Nucleus accumbens (tissue), 56 donors: ENCODE results near the gene TRAPPC4.
"Not testable (repeated sequence)": the region's sequence is repeated elsewhere in the genome, so short reads cannot be mapped to it uniquely, and the experiment has no call there.

Experiments
- DNase-seq, 56 donors: peaks; one replicate each; lab custom pipeline; 2025; lab: John Stamatoyannopoulos, UW

The TRAPPC4 gene

DNA sequence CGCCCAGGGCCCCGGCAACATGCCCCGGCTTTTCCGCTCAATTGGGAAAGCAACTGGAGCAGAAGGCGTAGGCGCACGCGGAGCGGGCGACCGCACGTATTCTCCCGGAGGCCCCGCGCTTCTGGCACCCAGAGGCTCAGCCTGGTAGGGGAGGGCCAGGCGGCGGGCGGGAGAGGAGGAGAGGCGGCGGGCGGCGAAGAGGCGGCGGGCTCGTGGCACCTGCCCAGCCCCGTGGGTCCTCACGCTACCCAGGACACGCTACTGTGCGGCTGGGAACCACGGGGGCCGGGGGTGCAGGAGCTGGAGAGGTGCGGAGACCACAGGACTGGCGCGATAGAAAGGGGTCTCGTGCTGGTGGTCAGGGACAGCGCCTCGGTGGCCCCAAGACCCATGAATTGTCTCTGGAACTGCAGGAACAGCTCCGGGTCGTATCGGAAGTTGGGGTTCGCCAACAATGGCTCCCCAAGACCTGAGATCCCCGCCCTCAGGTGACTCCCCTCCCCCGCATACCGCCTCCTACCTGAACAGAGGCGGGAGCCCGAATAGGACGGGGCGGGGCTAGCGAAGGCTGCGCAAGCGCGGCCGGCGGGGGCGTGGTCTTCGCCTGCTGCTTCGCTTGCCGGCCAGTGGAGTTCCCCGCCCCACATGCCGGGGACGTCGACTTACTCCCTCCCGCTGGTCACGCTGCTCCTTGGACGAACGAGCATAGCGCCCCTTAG is 11.9 kb downstream of the TRAPPC4 start, which contains the start of gene SLC37A4:
Gene SLC37A4, minus strand, starts transcription at position 549 of the 719 bp plus-strand sequence.
- peak; percentile 58 to 97 (median 93) for DNase-seq

DNA sequence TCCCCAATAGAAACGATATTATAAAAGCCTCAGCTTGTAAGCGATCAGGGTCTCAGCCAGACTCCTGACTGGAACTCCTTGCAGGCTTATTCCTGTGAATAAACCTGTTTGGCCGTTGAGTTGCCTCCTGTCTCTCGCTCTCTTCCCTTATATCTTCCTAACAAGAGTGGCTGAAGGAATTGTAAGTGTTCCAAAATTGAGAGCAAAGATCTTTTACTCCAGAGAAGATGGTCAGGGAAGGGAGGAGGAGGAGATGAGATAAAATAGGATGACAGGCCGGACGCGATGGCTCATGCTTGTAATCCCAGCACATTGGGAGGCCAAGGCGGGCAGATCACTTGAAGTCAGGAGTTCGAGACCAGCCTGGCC is 13.3 kb downstream of the TRAPPC4 start:
- no peak for DNase-seq

DNA sequence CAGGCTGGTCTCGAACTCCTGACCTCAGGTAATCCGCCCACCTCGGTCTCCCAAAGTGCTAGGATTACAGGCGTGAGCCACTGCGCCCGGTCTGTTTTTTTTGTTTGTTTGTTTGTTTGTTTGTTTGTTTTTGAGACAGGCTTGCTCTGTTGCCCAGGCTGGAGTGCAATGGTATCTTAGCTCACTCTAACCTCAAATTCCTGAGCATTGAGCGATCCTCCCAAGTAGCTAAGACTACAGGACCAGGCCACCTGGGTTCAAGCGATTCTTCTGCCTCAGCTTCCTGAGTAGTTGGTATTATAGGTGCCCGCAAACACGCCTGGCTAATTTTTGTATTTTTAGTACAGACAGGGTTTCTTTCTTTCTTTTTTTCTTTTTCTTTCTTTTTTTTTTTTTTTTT is 14.9 kb downstream of the TRAPPC4 start:
- not testable (repeated sequence) for DNase-seq

DNA sequence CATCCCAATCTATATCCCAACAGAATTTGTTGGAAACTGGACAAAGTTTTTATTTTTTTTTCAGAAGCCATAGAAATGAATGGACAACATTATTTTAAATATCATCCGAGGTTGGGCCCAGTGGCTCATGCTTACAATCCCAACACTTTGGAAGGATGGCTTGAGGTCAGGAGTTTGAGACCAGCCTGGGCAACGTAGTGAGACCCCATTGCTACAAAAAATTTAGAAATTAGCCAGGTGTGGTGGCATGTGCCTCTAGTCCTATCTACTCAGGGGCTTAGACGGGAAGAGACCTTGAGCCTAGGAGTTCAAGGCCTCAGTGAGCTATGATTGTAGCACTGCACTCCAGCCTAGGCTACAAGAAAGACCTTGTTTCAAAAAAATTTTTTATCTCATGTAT is 16.2 kb downstream of the TRAPPC4 start:
- no peak for DNase-seq

DNA sequence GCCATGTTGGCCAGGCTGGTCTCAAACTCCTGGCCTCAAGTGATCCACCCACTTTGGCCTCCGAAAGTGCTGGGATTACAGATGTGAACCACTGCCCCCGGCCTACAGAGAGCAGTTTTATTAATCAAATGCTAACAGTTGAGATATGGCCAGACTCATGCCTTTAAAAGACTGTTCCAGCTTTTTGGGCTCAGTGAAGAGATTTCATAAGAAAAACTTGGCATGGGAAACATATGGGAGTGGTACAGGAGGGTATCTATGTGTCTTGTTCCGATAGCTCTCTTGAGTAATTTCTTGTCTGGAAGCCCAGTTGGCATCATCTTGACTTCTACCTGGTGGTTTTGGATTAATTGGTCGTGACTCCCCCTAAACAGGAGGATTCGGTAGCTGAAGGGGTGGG is 20.3 kb downstream of the TRAPPC4 start:
- DNase-seq, result no peak

DNA sequence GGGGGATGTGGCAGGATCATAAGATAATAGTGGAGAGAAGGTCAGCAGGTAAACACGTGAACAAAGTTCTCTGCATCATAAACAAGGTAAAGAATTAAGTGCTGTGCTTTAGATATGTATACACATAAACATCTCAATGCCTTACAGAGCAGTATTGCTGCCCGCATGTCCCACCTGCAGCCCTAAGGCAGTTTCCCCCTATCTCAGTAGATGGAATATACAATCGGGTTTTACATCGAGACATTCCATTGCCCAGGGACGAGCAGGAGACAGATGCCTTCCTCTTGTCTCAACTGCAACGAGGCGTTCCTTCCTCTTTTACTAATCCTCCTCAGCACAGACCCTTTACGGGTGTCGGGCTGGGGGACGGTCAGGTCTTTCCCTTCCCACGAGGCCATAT is 20.9 kb downstream of the TRAPPC4 start:
- DNase-seq, result not testable (repeated sequence)

DNA sequence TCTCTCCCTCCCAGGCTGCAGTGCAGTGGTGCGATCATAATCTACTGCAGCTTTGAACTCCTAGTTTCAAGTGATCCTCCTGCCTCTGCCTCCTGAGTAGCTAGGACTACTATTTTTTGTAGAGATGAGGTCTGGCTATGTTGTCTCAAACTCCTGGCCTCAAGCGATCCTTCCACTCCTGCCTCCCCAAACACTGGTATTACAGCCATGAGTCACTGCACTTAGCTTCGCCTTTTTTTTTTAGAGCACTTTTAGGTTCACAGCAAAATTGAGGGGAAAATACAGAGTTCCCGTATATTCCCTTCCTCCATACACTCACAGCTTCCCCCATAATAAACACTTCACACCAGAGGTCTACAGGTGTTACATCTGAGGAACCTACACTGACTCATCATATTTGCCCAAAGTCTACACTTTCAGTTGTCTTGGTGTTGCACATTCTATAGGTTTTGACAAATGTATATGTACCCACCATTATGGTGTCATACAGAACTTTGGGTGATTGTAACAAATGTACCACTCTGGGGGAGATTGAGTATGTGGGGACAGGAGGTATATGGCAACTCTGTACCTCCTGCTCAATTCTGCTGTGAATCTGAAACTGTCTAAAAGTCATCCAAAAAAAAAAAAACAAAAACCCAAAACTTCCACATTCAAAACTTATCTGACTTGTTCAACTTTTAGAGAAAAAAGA is 23.4 kb downstream of the TRAPPC4 start:
- DNase-seq, result no peak

DNA sequence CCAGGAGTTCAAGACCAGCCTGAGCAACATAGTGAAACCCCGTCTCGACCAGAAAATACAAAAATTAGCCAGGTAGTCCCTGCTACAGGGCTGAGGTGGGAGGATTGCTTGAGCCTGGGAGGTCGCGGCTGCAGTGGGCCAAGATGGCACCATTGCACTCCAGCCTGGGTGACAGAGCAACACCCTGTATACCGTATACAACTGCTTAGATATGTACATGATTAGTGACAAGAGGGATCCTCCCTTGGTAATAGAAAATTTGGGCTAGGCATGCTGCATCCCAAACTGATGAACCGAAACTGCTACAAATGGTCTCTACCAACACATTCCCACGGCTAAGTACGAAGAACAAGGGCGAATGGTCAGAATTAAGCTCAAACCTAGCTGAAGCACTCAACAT is 24.4 kb downstream of the TRAPPC4 start:
- no peak for DNase-seq

DNA sequence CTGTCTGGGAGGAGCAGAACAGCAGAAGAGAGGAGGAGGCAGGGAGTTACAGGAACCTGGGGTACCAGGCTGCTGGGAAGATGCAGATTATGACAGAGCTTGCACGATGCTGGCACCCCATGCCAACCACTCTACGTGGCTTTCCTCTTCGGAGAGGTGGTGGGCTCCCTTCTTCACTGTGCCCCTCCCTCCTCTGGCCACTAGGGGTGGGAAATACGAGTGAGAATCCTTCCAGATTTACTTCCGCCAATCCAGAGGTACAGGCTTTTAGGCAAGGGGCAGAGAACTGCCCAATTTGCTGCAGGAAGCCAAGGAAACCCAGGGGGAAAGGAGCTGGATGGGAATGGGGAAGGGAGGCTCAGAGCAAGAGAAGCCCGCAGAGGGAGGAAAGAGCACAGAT is 26.1 kb downstream of the TRAPPC4 start:
- DNase-seq, result no peak

DNA sequence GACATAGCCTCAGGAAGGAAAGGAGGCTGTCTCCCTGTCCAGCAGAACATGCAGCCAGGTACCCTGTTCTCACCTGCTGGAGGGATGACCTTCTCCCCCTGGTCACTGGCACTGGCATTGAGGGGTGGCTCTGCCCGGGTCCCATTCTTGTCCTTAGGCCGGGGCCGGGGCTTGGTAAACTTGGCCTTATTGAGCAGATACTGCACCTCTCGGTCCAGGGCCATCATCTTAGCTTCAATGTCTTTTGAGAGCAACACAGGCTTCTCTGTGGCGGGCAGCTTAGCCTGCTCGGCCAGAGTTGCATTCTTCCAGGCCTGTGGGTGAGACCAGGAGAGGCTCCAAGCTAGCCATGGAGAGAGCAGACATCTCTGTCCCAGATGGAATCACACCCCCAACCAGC is 27.9 kb downstream of the TRAPPC4 start:
- DNase-seq, result no peak

DNA sequence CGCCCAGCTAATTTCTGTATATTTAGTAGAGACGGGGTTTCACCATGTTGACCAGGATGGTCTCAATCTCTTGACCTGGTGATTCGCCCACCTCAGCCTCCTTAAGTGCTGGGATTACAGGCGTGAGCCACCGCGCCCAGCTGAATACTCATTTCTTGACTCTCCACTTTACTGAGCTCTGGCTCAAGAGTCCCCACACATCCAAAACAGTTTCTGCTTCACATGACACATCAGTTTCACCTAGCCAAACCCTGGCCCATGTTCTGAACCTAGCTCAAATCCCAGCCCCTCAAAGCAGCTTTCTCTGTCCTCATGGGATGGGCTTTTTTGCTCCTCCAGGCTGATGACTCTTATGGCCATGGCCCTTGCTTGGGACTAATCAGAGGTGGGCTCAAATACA is 28.6 kb downstream of the TRAPPC4 start:
- DNase-seq, result no peak

DNA sequence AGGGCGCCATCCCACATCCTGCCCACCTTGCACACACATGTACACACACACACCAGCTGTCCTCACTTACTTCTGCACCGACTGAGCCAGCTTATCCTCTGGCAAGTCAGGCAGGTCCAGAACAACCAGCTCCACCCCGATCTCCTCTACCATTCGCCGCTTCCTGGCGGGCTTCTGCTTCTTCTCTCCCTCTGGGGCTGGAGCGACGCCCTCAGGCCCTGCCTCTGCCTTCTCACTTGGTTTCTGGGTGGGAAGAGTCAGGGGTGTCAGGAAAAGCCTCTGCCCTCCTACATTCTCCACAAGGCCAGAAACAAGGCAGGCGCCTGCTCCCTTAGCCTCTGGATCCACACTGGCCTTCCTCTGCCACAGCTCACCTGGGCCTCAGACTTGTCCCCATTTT is 30.1 kb downstream of the TRAPPC4 start:
- no peak for DNase-seq

DNA sequence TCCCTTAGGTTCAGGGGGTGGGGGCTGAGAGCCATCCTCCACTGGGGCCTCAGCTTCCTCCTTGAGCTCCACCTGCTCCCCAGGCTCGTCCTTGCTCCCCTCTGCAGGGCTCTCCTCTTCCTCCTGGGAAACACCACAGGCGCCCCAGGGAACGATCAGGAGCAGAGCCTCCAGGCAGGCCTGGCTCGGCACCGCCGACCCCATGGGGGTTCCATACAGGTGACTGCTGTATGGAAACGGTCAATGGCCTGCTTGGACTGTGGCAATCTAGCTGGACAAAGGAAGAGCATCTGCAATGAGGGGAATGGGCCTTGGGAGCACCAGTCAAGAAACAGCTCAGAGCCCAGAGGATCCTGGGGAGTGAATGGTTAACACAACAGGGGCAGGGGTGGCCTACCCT is 30.5 kb downstream of the TRAPPC4 start:
- DNase-seq, result no peak

DNA sequence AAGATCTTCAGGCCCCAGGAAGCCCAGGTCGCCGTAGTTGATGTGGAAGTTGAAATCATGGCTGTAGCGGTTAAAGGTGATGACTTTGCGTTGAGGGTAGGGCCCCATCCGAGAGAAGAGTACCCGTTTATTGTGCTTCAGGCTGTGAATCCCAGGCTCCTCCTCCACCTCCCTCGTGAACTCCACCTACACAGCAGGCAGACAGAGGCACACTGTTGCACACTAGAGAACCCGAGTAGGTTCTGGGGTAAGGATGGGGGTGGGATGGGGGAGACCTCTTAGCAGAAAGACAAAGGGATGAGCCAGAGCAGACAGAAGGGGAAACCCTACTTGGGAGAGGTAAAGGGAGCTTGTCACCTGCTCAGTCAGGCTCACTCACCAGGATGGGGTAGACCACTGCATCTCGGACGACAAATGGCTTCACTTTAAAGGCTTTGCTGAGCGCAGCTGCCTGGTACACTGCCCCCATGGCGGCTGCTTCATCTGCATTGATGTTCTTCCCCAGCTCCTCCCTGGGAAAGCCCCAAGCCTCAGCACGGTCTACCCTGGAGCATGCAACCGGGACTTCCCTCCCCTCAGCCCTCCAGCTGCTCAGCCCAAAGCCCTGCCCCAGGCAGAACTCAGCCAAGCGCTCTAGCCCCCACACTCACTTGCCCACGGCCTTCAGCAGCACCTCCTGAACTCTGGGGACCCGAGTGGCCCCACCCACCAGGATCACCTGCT is 33.0 kb downstream of the TRAPPC4 start:
- DNase-seq, result peak in 9 of 56 donors; percentile 7 to 34 (median 13)

DNA sequence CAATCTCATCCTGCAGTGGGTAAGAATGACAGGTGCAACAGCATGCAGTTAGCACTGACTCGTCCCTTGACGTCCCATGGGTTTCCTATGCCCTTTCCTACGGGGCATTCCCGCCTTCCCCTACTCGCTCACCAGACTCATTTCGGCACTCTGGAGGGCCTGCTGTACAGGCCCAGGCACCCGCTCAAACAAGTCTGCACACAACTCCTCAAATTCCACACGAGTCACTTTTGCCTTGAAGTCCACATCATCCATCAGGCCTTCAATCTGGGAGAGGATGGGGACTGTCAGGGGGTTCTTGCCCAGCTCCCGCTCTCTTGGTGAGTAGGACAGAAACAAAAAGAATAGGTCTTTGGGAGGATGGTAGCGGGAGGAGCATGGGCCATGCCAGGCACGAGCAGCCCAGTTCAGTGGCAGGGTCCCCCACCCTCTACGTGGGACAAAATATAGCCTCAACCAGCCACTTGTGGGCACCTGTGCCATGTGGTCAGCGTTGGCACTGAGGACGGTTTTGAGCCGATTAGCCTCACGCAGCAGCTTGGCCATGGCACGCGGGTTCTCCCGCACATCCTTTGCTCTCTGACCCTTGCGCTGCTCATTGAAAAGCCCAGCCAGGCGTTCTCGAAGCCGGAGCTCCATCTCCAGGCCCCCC is 33.7 kb downstream of the TRAPPC4 start:
- no peak for DNase-seq

DNA sequence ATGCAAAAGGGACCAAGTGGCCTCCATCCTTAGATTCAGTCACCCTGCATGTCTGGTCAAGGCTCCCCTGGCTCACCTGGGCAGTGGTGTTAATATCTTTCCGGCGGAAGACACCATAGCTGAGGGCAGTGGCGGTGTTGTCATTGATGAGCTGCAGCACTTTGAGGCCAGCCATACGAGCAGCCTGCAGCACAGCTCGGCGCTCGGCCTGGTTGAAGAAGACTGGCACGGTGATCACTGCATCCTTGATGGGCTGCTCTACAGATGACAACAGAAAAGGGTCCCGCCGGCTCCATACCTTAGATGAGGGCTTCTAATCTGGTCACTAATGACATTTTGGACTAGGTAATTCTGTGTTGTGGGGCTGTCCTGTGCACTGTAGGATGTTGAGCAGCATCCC is 35.9 kb downstream of the TRAPPC4 start:
- no peak for DNase-seq

DNA sequence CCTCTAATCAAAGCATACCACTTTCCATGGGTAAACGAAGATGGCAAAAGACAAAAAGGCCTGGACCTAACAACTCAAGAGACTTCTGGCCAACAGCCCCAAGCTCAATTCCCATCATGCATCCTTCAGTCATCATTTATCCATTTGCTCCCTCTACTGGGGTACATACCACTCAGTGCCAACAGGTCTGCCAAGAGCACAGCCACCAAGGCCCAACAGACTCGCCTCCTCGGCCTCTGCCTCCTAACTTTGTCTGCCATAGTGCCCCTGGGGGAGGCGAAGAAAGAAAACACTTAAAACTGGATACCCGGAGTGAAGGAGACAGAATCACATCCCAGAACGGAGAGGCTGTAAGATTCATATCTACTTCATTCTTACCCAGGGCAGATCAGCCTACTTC is 37.3 kb downstream of the TRAPPC4 start:
- peak in 2 of 56 donors; percentile 8 to 23 for DNase-seq

DNA sequence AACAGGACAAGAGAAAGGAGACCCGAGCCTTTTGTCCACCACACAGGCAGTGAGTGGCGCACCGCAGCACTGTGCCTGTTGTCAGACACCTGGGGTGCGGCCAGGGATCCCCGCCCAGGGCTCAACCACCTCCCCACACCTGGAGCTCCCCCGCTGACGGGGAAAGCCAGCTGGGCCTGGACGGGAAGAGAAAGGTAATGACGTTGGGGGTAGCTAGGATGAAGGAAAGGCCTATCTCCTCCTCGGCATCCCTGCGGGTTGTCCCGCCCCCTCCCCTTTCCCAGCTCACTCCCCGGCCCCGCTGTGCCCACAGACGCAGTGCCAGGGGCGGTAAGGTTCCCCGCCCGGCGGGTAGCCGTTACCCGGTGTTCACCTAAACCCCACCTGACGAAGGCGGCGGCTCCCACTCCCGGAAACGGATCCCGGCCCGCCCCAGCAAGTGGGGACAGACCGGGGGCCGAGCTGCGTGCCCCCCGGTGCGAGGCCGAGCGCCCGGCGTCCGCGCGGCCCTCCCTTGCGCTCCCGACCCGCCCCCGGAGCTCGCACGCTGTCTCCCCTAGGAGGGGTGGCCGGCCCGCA is 37.9 kb downstream of the TRAPPC4 start:
- peak in 15 of 56 donors; percentile 28 to 52 (median 42) for DNase-seq

DNA sequence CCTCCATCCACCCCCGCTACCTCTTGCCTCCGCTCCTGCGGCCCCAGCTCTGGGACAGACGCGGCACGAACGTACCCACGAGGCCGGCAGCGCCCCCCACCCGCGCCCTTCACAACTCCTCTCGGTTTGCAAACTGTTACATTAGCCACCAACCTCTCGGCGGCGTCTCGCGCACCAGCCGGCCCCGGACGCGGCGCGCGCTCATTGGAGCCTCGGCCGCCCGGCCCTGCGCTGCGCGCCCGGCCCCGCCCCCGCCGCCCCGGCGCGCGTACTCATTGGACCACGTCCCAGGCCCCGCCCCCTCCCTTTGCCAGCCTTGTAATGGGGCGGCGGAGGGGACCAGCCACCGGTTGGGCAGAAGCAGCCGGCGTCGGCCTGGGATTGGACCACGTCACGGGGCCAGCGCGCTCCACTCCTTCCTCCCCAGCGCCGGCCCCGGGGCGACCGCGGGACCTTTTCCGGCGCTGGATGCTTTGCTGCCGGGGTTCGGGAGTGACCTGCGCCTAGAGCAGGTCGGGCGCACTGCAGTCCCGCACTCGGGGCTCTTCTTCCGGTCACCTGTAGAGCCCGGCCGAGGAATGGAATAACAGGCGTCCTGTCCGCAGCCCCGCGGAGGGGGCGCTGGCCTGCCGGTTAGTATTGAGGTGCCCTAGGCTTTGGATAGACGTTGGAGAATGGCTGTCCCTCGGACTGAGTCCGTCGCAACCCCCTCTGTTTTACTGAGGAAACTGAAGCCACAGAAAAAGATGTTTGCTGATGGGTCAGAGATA is 38.6 kb downstream of the TRAPPC4 start, which contains the start of gene HYOU1:
Gene HYOU1, minus strand, starts transcription at position 206 of the 770 bp plus-strand sequence. CDS start 1,045 bp downstream, outside the sequence.
- DNase-seq, result peak; percentile 74 to 98 (median 94)

DNA sequence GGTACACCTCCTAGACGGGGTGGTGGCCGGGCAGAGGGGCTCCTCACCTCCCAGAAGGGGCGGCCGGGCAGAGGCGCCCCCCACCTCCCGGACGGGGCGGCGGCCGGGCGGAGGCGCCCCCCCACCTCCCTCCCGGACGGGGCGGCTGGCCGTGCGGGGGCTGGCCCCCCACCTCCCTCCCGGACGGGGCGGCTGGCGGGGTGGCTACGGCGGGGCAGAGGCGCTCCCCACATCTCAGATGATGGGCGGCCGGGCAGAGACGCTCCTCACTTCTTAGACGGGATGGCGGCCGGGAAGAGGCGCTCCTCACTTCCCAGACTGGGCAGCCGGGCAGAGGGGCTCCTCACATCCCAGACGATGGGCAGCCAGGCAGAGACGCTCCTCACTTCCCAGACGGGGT is 40.6 kb downstream of the TRAPPC4 start:
- not testable (repeated sequence) for DNase-seq
